ENCODE measurements around the gene APOC3. TPM values are rescaled to one million over a fixed set of nuclear protein-coding genes. Genes with fewer than 3 reads are reported as not detected.

APOC3 gene
- total and polyA plus RNA-seq, 8 donors, result 0.32 to 2.1 (median 0.62) TPM; not detected in 3

DNA sequence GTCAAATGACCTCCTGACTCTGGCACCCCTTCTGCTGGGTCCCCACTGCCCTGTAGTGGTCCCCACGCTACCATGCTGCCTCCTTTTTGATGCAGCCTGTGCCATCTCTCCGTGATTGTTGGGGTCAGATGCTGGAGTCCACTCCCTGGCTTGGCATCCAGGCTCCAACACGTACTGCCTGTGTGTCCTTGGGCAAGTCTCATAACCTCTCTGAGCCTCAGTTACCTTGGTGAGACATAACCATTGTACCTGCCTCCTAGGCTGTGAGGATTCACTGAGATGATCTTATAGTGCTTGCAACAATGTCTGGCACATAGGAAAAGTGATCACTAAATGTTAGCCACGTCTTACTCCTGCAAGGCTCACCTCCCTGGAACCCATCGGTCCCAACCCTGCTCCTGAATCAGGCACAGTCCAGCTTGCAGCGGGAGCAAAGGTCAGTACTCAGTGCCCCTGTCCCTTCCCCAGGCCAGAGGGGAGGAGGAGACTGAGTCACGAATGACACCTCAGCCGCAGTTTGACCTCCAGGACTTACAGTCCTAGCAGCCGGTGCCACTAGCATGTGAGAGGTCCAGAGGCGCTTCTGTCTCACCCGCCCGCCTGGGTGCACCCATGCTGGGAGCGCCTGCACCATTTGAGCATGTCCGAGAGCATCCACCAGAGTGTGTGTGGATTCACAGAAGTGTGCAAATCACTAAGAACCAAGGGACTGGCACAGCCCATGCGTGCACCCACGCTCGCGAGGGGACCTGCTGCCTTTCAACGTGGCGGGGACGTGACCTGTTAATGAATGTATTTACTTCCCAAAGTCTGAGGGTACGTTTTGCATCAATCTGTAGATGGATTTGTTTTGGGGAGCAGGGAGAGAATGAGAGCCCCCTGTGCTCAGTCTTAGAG lies 3.6 kb upstream of the APOC3 start:
- Histone ChIP-seq H3K4me1 (peaks cover 0 to 3% of the 10 kb centered on the region in 2 donors), H3K36me3 (no peaks in the 10 kb centered on the region), H3K27ac (no peak overlapping the region), H3K27me3 (no peaks in the 10 kb centered on the region), H3K4me3 (no peak overlapping the region), H3K9me3 (no peaks in the 10 kb centered on the region)
- intact Hi-C loops (cut with DNase I), result no loop called here
- ATAC-seq (no peak), DNase-seq (no peak)
- TF ChIP-seq, protein P1, sequence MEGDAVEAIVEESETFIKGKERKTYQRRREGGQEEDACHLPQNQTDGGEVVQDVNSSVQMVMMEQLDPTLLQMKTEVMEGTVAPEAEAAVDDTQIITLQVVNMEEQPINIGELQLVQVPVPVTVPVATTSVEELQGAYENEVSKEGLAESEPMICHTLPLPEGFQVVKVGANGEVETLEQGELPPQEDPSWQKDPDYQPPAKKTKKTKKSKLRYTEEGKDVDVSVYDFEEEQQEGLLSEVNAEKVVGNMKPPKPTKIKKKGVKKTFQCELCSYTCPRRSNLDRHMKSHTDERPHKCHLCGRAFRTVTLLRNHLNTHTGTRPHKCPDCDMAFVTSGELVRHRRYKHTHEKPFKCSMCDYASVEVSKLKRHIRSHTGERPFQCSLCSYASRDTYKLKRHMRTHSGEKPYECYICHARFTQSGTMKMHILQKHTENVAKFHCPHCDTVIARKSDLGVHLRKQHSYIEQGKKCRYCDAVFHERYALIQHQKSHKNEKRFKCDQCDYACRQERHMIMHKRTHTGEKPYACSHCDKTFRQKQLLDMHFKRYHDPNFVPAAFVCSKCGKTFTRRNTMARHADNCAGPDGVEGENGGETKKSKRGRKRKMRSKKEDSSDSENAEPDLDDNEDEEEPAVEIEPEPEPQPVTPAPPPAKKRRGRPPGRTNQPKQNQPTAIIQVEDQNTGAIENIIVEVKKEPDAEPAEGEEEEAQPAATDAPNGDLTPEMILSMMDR (IDR thresholded peaks at IDR 0.05), result no peak

DNA sequence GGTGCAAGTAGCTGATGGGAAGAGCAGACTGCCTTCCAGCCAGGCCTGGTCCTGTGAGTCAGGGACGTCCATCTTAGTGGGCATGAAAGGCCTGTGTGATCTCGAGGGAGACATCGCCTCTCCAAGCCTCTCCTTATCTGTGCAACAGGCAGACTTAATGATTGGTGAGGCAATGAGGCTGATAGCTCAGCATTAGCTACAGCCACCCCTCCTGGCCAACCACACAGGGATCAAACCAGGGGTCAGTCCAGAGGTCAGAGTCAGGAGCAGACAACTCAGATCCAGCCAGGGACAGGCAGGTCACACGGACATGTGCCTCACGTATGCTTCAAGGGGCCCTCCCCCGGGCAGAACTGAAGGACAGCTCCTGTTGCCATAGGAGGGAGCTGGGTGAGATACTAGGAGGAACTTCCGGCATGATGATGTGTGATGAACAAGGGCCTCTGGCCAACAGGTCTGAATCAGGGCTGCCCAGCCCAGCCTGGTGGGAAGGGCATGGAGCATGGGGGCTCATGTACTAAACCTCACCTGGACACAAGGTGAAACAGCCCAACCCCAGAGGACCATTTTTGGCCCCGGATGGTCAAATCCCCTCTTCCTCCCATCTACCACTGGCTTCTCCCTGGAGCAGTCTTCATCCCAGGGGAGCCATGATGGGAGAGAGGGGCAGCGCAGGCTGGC lies 2.8 kb upstream of the APOC3 start:
- no peak for DNase-seq
- no peaks in the 10 kb centered on the region for H3K9me3 ChIP-seq
- H3K4me3 ChIP-seq, result no peak overlapping the region
- H3K27me3 ChIP-seq, result no peaks in the 10 kb centered on the region
- H3K4me1 ChIP-seq, result peaks cover 0 to 3% of the 10 kb centered on the region in 2 donors
- intact Hi-C loops (cut with DNase I), result no loop called here
- H3K27ac ChIP-seq, result no peak overlapping the region
- no peak for ATAC-seq
- no peaks in the 10 kb centered on the region for H3K36me3 ChIP-seq
- TF ChIP-seq, protein P1 (IDR thresholded peaks at IDR 0.05), result no peak

DNA sequence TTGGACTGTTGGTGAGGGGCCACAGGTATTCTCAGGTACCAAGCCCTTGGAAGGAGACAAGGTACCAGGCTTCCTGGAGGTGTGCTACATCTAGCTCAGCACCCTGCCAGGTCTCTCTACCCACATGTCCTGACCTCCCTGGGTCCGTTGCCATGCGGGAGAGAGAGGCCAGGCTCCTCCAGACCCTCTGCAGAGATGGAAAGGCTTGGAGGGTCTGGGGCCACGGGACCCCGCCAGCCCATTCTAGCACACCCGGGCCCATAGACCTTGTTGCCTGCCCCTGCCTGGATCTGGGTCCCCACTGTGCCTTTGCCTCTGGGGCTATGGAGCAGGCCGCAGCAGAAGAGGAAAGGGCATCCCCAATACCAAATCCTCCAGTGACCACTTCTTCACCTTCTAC lies 2.2 kb upstream of the APOC3 start:
- no peaks in the 10 kb centered on the region for H3K9me3 ChIP-seq
- no peaks in the 10 kb centered on the region for H3K36me3 ChIP-seq
- intact Hi-C loops (cut with DNase I), result no loop called here
- no peak overlapping the region for H3K4me3 ChIP-seq
- H3K27me3 ChIP-seq, result no peaks in the 10 kb centered on the region
- ATAC-seq (no peak), DNase-seq (no peak)
- H3K4me1 ChIP-seq, result peaks cover 0 to 3% of the 10 kb centered on the region in 2 donors
- TF ChIP-seq, protein P1 (IDR thresholded peaks at IDR 0.05), result no peak
- no peak overlapping the region for H3K27ac ChIP-seq

DNA sequence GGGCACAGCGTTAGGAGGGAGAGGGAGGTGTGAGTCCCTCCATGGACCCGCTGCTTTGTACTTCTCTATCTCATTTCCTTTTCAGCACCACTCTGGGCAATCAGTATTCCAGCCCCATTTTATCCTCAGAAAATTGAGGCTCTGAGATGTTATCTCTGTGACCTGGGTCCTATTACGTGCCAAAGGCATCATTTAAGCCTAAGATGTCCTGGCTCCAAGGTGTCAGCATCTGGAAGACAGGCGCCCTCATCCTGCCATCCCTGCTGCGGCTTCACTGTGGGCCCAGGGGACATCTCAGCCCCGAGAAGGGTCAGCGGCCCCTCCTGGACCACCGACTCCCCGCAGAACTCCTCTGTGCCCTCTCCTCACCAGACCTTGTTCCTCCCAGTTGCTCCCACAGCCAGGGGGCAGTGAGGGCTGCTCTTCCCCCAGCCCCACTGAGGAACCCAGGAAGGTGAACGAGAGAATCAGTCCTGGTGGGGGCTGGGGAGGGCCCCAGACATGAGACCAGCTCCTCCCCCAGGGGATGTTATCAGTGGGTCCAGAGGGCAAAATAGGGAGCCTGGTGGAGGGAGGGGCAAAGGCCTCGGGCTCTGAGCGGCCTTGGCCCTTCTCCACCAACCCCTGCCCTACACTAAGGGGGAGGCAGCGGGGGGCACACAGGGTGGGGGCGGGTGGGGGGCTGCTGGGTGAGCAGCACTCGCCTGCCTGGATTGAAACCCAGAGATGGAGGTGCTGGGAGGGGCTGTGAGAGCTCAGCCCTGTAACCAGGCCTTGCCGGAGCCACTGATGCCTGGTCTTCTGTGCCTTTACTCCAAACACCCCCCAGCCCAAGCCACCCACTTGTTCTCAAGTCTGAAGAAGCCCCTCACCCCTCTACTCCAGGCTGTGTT lies 829 bp upstream of the APOC3 start:
- H3K27ac ChIP-seq, result no peak overlapping the region
- no peaks in the 10 kb centered on the region for H3K9me3 ChIP-seq
- DNase-seq (no peak), ATAC-seq (no peak)
- H3K4me3 ChIP-seq, result no peak overlapping the region
- TF ChIP-seq, protein P1 (IDR thresholded peaks at IDR 0.05), result no peak
- no peaks in the 10 kb centered on the region for H3K27me3 ChIP-seq
- no peaks in the 10 kb centered on the region for H3K36me3 ChIP-seq
- H3K4me1 ChIP-seq, result peaks cover 0 to 3% of the 10 kb centered on the region in 2 donors
- intact Hi-C loops (cut with DNase I), result no loop called here

Measured in left lung (tissue), 10 donors.